Liver (tissue), 9 donors: Measurements from ENCODE around the gene PYM1. TPM values are rescaled to one million over a fixed set of nuclear protein-coding genes. Genes with fewer than 3 reads are reported as not detected.
A peak's percentile ranks its signal among the peaks of the same experiment; 100 is the strongest.
"Not testable (repeated sequence)": the region's sequence is repeated elsewhere in the genome, so short reads cannot be mapped to it uniquely, and the experiment has no call there.

Source experiments
- DNase-seq: peaks from one replicate; pipeline ENCODE4 v3.0.0-alpha.2; 2017; ENCODE audit warnings: low spot score
- H3K27ac ChIP-seq, 2 donors: one replicate each; pipeline ENCODE4 v1.7.0; 2013; ENCODE audit warnings: inconsistent platforms in 2 of 2, low read length in 2 of 2, control low read depth in 1 of 2, low read depth in 1 of 2, mild to moderate bottlenecking in 1 of 2
- H3K27me3 ChIP-seq, 4 donors: one replicate each; pipeline versions ENCODE4 v1.6.1 to v1.7.0; 2013; ENCODE audit warnings: low read length in 3 of 4, inconsistent platforms in 1 of 4, mild to moderate bottlenecking in 1 of 4, moderate library complexity in 1 of 4; ENCODE audit not compliant: control insufficient read depth in 4 of 4, insufficient read depth in 4 of 4
- H3K36me3 ChIP-seq, 4 donors: one replicate each; pipeline versions ENCODE4 v1.6.1 to v1.7.0; 2013; ENCODE audit warnings: low read length in 3 of 4, mild to moderate bottlenecking in 3 of 4, low read depth in 1 of 4, moderate library complexity in 1 of 4; ENCODE audit not compliant: control insufficient read depth in 4 of 4, insufficient read depth in 3 of 4
- H3K4me1 ChIP-seq, 4 donors: one replicate each; pipeline versions ENCODE4 v1.6.1 to v1.7.0; 2013; ENCODE audit warnings: low read length in 3 of 4, mild to moderate bottlenecking in 3 of 4, moderate library complexity in 1 of 4; ENCODE audit not compliant: control insufficient read depth in 4 of 4, insufficient read depth in 4 of 4
- H3K4me3 ChIP-seq, 3 donors: one replicate each; pipeline versions ENCODE4 v1.6.1 to v1.7.0; 2013; ENCODE audit warnings: low read length in 3 of 3, control low read depth in 1 of 3, low read depth in 1 of 3, mild to moderate bottlenecking in 1 of 3
- H3K9ac ChIP-seq, 2 donors: one replicate each; pipeline ENCODE4 v1.7.0; 2013; ENCODE audit warnings: low read length in 2 of 2, mild to moderate bottlenecking in 2 of 2, moderate library complexity in 2 of 2, control low read depth in 1 of 2, low read depth in 1 of 2
- H3K9me3 ChIP-seq, 4 donors: one replicate each; pipeline versions ENCODE4 v1.6.1 to v1.7.0; 2013; ENCODE audit warnings: low read length in 3 of 4; ENCODE audit not compliant: control insufficient read depth in 4 of 4
- ATF3 ChIP-seq: IDR thresholded peaks from 2 replicates; pipeline ENCODE4 v1.6.1; 2016; ENCODE audit warnings: antibody characterized with exemption
- EGR1 ChIP-seq, 2 donors: IDR thresholded peaks; 2 replicates each; pipeline ENCODE4 v1.6.1; 2016 to 2018; ENCODE audit warnings: antibody characterized with exemption in 2 of 2, low read depth in 2 of 2
- FOXA2 ChIP-seq: IDR thresholded peaks from 2 replicates; pipeline ENCODE4 v1.6.1; 2016; ENCODE audit warnings: antibody characterized with exemption
- GABPA ChIP-seq, 2 donors: IDR thresholded peaks in 1 of 2; conservative IDR thresholded peaks in 1 of 2; 2 replicates each; pipeline ENCODE4 v1.6.1; 2016; ENCODE audit warnings: antibody characterized with exemption in 2 of 2, mild to moderate bottlenecking in 1 of 2, moderate library complexity in 1 of 2
- HNF4A ChIP-seq, 2 donors: conservative IDR thresholded peaks; 2 replicates each; pipeline ENCODE4 v1.6.1; 2016; ENCODE audit warnings: antibody characterized with exemption in 2 of 2, mild to moderate bottlenecking in 2 of 2
- HNF4G ChIP-seq: IDR thresholded peaks from 2 replicates; pipeline ENCODE4 v1.6.1; 2016; ENCODE audit warnings: antibody characterized with exemption
- JUND ChIP-seq, 2 donors: IDR thresholded peaks; 2 replicates each; pipeline ENCODE4 v1.6.1; 2016; ENCODE audit warnings: antibody characterized with exemption in 2 of 2
- NR2F2 ChIP-seq: IDR thresholded peaks from 2 replicates; pipeline ENCODE4 v1.6.1; 2016; ENCODE audit warnings: antibody characterized with exemption
- SP1 ChIP-seq: IDR thresholded peaks from 2 replicates; pipeline ENCODE4 v1.6.1; 2018; ENCODE audit warnings: antibody characterized with exemption, mild to moderate bottlenecking
- TAF1 ChIP-seq: conservative IDR thresholded peaks from 2 replicates; pipeline ENCODE4 v1.6.1; 2016; ENCODE audit warnings: antibody characterized with exemption, mild to moderate bottlenecking
- WGBS: extraction: QIAGEN DNeasy Blood & Tissue Kit; methylation state at CpG from one replicate; pipeline ENCODE4 v1.1.7; 2013; 5-methylcytosine and 5-hydroxymethylcytosine counted together
- polyA plus RNA-seq, 2 donors: library from polyadenylated mRNA; stranded (reverse) in 1 of 2; unstranded in 1 of 2; fragments of 200-250 nt in 1 of 2; fragments of >200 nt in 1 of 2; fragmentation: Nextera tagmentation in 1 of 2; extraction: Ambion mirVana in 1 of 2; gene quantifications; one replicate each; pipeline versions ENCODE4 v1.2.1 to v1.2.3, GENCODE V29; 2013 to 2015
- total RNA-seq, 2 donors: library from RNA; depleted of rRNA; stranded (reverse); fragments of >200 nt; gene quantifications; one replicate each; pipeline ENCODE4 v1.2.3, GENCODE V29; 2014
- TF ChIP-seq, protein P1 (sequence below): fragments of 150-350 bp; IDR thresholded peaks from 2 replicates; pipeline ENCODE4 v1.5.1; 2017; ENCODE audit warnings: improper control_type of control experiment, low read depth, low read length; ENCODE audit not compliant: missing input control
- donor health status: healthy.
- donor health status: healthy.
- donor health status: healthy.
- donor health status: healthy.
- donor health status: healthy.

Gene PYM1
- total and polyA plus RNA-seq, 4 donors = 16.7 to 29.4 (median 21.3) TPM

DNA sequence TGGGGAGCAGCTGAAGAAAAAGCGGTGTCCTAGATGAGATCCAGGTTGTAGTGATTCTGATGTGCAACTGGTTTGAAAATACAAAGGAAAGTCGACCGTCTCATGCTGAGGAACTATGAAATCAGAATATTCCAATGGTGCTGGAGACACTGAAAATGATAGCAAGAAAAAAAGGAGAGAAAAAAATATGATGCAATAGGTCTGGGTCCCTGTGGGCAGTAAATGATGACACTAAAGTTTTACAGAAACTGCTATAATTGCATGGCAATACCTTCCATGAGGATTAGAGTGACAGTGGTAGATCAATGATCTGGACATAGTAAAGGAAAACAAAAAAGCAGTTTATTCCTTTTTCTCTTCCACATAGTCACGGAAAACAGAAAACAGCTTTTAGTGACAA is 2.3 kb downstream of the PYM1 start (continued):
- TF ChIP-seq EGR1 (IDR thresholded peaks at IDR 0.05; ENCODE audit: low read depth in 2 of 2) = no peak
- no peak for TF ChIP-seq SP1
- TF ChIP-seq GABPA (IDR thresholded peaks at IDR 0.05 in 1 of 2, conservative IDR thresholded peaks at IDR 0.05 in 1 of 2) = no peak
- no peak for TF ChIP-seq FOXA2
- no peak for TF ChIP-seq JUND (IDR thresholded peaks at IDR 0.05)
- TF ChIP-seq, protein P1, sequence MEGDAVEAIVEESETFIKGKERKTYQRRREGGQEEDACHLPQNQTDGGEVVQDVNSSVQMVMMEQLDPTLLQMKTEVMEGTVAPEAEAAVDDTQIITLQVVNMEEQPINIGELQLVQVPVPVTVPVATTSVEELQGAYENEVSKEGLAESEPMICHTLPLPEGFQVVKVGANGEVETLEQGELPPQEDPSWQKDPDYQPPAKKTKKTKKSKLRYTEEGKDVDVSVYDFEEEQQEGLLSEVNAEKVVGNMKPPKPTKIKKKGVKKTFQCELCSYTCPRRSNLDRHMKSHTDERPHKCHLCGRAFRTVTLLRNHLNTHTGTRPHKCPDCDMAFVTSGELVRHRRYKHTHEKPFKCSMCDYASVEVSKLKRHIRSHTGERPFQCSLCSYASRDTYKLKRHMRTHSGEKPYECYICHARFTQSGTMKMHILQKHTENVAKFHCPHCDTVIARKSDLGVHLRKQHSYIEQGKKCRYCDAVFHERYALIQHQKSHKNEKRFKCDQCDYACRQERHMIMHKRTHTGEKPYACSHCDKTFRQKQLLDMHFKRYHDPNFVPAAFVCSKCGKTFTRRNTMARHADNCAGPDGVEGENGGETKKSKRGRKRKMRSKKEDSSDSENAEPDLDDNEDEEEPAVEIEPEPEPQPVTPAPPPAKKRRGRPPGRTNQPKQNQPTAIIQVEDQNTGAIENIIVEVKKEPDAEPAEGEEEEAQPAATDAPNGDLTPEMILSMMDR = no peak
- no peak for TF ChIP-seq TAF1
- TF ChIP-seq HNF4G = no peak
- TF ChIP-seq NR2F2 = no peak

- H3K27ac ChIP-seq, H3K4me3 ChIP-seq, H3K9me3 ChIP-seq, H3K27me3 ChIP-seq, DNase-seq, H3K36me3 ChIP-seq, H3K9ac ChIP-seq: not testable (repeated sequence)
- H3K4me1 ChIP-seq = peaks cover 13 to 29% (median 24%) of the 10 kb centered on the region in 4 donors
- 95% methylated on average over 9 of the region's 9 CpGs for WGBS
These were observed 4.0 kb downstream of the PYM1 start for GRCh38 chr12:55923648-55924047.

DNA sequence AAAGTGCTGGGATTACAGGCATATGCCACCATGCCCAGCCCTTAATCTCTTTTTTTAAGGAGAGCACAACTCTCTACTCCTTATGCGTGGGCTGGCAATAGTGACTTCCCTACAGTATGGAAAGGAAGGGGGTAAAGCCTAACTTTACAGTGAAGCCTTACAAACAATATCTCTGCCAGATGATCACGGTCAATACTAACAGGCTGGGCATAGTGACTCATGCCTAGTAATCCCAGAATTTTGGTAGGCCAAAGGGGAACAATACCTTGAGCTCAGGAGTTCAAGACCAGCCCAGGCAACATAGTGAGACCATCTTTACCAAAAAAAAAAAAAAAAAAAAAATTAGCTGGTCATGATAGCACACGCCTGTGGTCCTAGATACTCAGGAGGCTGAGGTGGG is 5.6 kb downstream of the PYM1 start:
- no peaks in the 10 kb centered on the region for H3K27me3 ChIP-seq
- no peak overlapping the region for H3K27ac ChIP-seq
- peaks cover 0 to 6% (median 3%) of the 10 kb centered on the region in 4 donors for H3K36me3 ChIP-seq
- no peak overlapping the region for H3K9ac ChIP-seq
- TF ChIP-seq HNF4A (conservative IDR thresholded peaks at IDR 0.05) (no peak), HNF4G (no peak), ATF3 (no peak), FOXA2 (no peak)
- no peak overlapping the region for H3K4me3 ChIP-seq
- WGBS = 97% methylated on average over 3 of the region's 3 CpGs
- H3K9me3 ChIP-seq = no peaks in the 10 kb centered on the region
- DNase-seq = no peak
- peaks cover 11 to 24% (median 20%) of the 10 kb centered on the region in 4 donors for H3K4me1 ChIP-seq

- not testable (repeated sequence) for H3K9me3 ChIP-seq, H3K9ac ChIP-seq, H3K27me3 ChIP-seq, H3K36me3 ChIP-seq, H3K4me3 ChIP-seq, DNase-seq
- peaks cover 7 to 13% (median 13%) of the 10 kb centered on the region in 4 donors for H3K4me1 ChIP-seq
- 84% methylated on average over 3 of the region's 3 CpGs for WGBS
- TF ChIP-seq JUND (IDR thresholded peaks at IDR 0.05) = peak; percentile 33 to 59
- TF ChIP-seq HNF4A (conservative IDR thresholded peaks at IDR 0.05) = peak; percentile 45 to 52
- H3K27ac ChIP-seq = peak overlapping the region in 1 of 2 donors; percentile 12
These were observed 8.7 kb downstream of the PYM1 start for GRCh38 chr12:55919032-55919431.
